HK-2 (cell line): ENCODE data around the gene RNF17.

Experiments
- DNase-seq: peaks from one replicate; pipeline ENCODE4 v3.0.0-alpha.2; 2018; ENCODE audit not compliant: unreplicated experiment

The RNF17 gene

GRCh38 chr13:24861617-24862362 lies 97.8 kb downstream of the RNF17 start:
- no peak for DNase-seq

DNA sequence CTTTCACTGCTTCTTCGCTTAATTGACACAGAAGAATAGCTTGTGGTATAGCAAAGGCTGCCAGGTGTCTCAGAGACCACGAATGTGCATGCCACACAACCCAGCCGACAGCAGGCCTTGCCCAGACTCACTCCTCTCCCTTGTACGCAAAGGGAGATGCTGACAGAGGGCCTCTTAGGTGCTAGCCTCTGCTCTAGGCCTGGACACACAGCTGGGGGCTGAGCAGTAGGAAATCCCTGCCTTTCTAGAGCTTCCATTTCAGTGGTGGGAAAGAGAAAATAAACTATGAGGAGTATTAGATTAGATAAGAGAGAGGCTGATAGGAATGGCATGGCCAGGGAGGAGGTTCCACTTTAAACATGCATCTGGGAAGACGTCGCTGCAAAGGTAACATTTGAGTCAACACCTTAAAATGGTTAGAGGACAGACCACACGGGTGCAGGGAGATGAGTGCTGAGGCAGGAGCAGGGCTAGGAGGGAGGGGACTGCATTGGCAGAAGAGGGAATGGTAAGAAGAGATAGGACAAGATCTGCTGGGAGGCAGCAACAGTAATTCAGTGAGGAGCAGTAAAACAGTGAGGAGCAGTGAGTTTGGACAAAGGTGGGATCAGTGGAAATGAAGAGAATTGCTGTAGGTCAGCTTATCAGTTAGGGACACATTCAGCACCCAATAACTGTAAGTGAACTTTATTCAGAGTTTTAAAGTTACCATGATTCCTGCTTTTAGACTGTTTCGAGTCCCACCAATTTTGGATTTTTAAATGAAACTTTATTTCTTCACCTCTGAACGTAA lies 100.0 kb downstream of the RNF17 start:
- DNase-seq = no peak

DNA sequence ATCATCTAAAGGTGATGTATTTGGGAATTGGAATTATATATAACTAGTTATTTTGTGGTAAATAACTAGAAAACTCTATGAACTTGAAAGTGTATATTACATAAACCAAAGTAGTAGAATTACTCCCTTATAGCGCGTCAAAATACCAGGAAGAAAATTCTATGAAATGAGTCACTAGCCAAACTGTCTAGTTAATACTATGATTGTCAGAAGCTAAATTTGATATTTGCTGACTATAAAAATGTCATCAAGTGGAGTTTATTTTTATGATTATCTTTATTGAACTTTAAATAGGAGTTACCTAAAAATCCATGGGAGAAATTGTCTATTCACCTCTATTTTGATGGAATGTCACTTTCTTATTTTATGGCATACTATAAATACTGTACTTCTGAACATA lies 100.6 kb downstream of the RNF17 start:
- no peak for DNase-seq

- DNase-seq = no peak
Measured at GRCh38 chr13:24865163-24865953, 101.4 kb downstream of the RNF17 start.

- no peak for DNase-seq
Measured at GRCh38 chr13:24866488-24866887, 102.5 kb downstream of the RNF17 start.

DNA sequence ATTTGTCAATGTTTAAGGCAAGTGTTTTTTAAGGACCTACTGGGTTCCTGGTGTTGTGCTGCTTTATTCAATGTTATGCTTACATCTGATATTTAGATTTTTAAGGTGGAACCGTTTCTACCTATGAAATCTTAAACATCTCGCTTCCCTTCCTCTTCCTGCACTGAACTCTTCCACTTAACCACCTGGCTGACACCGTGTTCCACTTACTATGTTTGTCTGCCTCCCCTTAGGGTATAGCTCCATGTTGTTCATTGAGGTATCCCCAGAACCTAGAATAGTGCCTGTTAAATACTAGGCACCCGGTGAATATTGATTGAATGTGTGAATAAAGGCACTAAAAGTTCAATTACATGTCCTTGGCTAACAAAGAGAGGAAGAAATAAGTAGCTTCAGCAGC lies 104.9 kb downstream of the RNF17 start:
- no peak for DNase-seq

DNA sequence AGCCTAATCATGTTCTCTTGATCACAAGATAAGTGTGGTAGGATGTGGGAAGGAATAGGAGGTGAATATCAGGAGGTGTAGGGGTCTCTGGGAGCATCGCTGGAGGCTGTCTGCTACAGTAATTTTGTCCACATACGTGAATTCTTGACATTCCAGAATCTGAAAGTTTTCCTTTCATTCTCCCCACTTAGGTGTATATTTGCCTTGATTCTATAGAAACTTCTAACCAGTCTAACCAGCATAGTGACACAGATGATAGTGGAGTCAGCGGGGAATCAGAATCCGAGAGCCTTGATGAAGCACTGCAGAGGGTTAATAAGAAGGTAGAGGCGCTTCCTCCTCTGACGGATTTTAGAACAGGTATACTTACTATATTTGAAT lies 106.4 kb downstream of the RNF17 start:
- DNase-seq = no peak

- no peak for DNase-seq
Measured at GRCh38 chr13:24875566-24875965, 111.6 kb downstream of the RNF17 start.

- DNase-seq = no peak
Measured at GRCh38 chr13:24877531-24877930, 113.6 kb downstream of the RNF17 start.

GRCh38 chr13:24878340-24878739 lies 114.4 kb downstream of the RNF17 start:
- no peak for DNase-seq

DNA sequence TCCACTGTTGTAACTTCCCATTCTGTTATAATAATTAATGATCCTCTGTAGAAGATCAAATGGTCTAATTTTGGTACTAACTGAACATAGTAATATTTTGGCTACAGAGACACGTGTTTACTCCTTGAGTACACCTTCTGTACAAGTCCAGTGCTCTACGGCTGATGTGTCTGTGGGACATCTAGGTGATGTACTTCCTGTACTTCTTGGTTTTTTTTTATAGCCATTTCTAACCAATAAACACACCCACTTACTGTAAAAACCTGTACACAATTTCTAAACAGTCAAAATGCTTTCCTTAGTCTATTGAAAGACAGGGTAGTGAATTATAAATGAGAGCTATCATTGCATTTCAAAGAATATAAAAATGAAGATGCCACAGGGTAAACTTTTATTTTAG lies 118.7 kb downstream of the RNF17 start:
- DNase-seq = no peak

- DNase-seq = no peak
Measured at GRCh38 chr13:24887759-24888158, 123.8 kb downstream of the RNF17 start.

DNA sequence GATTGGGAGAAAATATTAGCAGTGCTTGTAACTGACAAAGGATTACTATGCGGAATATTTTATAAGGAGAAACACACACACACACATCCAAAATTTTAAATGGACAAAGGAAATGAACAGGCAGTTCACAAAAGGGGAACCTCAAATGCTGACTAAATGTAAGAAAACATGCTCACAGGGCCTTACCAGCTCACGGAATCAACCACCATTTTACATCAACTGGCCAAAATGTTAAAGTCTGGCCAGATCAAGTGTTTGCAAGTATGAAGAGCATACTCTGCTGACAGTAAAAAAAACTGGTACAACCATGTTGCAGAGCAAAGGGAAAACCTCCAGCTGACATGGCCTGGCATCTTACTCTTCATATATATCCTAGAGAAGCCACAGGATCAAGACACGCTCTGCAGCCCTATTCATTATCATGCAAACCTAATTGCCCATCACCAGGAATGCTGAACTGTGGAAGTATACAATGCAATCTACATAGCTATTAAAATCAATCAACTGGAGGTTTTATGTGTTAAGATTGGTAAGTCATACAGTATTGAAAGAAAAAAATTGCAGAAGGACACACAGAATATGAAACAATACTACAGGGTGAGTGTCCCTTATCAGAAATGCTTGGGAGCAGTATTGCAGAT lies 124.4 kb downstream of the RNF17 start:
- no peak for DNase-seq

GRCh38 chr13:24890256-24890655 lies 126.3 kb downstream of the RNF17 start:
- no peak for DNase-seq

- DNase-seq = no peak
Measured at GRCh38 chr13:24891476-24892108, 127.6 kb downstream of the RNF17 start.

DNA sequence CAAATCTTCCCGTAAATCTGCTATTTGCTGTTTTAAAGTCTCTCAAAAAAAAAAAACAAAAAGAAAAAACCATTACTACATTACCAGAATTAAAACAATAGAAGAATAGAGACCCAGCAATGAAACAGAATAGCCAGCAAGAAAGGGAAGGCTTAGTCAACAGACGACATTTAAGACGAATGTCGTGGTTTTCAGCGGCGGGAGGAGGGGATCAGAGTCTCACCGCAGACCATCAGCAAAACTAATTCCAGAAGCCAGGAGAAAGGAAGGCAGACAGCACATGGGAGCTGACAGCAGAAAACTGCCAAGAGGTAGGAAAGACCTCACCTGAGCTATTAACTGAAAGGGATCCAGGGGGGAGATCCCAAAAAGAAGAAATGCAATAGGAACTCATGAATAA lies 128.9 kb downstream of the RNF17 start:
- DNase-seq = no peak

DNA sequence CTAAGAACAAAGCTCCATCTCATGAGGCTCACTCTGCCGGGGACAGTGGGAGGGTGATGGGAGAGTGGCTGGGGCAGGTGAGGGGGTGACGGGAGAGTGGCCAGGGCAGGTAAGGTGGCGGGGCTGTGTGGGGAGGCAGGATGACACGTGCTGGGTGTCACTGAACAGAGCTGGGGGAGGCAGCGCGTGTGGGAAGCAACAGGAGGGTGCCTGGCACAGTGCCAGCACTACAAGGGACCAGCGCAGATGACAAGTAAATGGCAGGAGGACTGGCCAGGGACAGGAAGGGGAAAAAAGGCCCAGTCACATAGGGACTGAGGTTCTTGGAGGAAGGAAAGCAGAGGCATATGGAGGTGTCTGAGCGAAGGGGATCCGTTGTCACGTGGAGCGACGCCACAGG lies 129.9 kb downstream of the RNF17 start:
- no peak for DNase-seq

GRCh38 chr13:24894277-24894971 lies 130.5 kb downstream of the RNF17 start:
- DNase-seq = no peak

DNA sequence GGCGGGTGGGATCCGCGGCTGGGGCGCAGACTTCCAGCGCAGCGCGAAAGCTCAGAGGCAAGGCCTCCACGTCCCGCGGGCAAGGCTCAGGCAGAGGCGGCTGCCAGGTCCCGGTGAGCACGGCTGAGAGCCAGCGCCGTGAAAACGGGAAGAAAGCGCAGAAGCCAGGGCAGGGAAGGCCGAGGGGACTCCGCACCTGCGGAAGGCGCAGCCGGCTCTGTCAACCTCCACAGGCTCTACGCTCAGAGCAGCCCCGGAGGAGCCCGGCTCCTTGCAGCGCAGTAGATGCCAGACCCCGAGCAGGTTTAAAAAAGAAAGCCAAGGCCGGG lies 131.0 kb downstream of the RNF17 start:
- DNase-seq = no peak

DNA sequence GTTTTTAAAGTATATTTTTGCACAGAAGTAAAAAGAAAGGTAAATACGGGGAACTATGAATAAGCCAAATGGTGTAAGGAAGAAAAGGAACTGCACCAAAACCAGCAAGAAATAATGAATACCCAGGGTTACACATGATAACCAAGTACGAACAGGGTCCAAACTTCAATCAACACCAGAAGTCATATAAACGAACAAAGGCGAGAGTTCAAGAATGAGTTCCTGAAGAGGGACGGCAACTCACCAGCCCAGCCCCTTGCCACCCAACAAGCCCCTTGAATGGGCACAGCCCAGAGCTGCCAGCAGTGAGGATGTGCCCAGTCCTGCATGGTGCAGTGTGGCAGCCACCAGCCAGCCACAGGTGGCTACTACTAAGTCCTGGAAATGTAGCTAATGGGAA lies 132.1 kb downstream of the RNF17 start:
- no peak for DNase-seq

DNA sequence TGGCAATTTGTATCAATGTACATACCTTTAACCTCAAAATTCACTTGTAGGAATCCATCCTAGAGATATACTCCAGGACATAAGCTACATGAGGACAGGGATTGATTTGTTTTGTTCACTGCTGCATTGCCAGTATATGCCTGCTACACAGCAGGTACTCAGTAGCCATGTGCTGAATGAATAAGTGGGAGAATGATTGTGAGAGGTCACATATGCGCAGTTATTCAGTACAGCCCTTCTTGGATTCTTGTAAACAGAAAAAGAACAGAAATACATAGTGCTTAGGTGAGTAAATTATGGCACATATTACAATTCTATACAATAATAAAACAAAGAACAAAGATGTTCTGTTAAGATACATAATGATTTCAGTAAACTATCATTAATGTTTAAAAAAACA lies 133.3 kb downstream of the RNF17 start:
- DNase-seq = no peak
